Measurements from ENCODE around the gene CASQ2.

CASQ2 gene

GRCh38 chr1:115796036-115796435, 27.5 kb upstream of the CASQ2 start:
- H3K4me3 ChIP-seq (replicated peaks; ENCODE audit: low read depth, low read length), result no peak overlapping the region
- TF ChIP-seq CTCF (IDR thresholded peaks at IDR 0.05; ENCODE audit: low read depth, low read length, missing control alignments), result no peak
- DNase-seq (ENCODE audit: extremely low read depth, low read depth), result no peak

DNA sequence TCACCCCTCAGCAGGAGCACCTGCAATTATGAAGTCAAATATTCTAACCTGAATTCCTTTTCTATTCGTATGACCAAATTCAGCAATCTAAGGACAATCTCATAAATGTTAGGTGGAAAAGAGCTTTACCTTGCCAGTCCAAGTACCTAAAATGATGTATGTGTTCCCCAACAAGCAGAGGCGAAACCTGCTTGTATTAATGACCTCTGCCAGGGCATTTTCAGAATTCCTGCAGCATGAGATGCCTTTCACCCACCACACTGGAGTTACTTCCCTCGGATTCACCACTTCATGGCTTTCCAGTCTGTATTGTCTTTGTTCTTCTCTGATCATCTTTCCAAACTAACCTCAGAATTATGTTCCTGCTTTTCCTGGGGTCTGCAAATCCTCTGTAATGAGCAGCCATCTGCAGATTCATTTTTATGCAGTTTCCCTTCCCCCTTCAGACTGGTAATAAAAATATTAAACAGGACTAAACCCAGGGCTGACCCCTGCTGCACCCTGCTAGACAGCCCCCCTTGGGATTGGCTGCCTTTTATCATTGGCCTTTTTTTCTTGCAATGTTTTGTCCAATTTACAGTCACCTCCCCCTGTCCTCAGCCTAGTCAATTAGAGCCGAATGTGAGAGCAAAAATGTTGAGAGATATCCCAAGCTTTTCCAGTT, 26.6 kb upstream of the CASQ2 start:
- TF ChIP-seq CTCF (IDR thresholded peaks at IDR 0.05; ENCODE audit: low read depth, low read length, missing control alignments), result no peak
- H3K4me3 ChIP-seq (replicated peaks; ENCODE audit: low read depth, low read length), result no peak overlapping the region
- no peak for DNase-seq (ENCODE audit: extremely low read depth, low read depth)

DNA sequence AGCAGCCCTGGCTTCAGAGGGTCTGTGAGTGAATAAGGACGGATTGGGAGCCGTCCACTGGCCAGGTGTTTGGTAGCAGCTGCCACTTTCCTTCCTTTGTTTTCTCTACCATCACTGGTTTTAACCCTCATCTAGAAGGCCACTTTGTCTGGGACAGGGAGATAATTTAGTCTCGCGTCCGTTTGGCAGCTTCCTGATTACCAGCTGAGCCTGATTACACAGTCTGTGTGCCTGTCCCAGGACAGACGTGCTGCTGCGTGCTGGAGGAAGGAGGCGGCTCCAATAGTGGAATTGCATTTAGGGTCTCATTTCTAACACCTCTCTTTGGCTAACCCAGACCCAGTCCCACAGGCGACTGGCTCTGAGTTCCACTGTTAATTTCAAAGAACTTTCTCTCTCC, 24.6 kb upstream of the CASQ2 start:
- DNase-seq (ENCODE audit: extremely low read depth, low read depth), result no peak
- H3K4me3 ChIP-seq (replicated peaks; ENCODE audit: low read depth, low read length), result no peak overlapping the region

DNA sequence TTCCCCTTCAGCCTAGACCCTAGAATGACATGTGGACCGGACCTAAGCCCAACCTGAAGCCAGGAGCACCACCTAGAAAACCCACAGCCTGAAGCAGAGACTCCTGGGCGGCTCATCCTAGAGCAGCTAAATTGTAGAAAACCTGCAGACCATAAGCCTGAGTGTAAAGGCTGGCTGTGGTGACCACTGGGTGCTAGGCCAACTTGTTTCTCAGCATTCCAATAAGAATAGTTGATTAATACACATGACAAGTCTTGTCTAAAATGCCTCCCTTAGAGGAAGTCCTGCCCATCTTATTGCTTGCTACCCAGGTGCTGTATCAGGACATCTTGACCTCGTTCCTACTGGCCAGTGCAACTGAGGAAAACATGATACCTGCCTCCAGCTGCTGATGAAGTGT, 23.3 kb upstream of the CASQ2 start:
- no peak for TF ChIP-seq CTCF (IDR thresholded peaks at IDR 0.05; ENCODE audit: low read depth, low read length, missing control alignments)
- H3K4me3 ChIP-seq (replicated peaks; ENCODE audit: low read depth, low read length), result no peak overlapping the region
- DNase-seq (ENCODE audit: extremely low read depth, low read depth), result no peak

More for the DNA sequence above, 24.6 kb upstream of the CASQ2 start:
- no peak for TF ChIP-seq CTCF (IDR thresholded peaks at IDR 0.05; ENCODE audit: low read depth, low read length, missing control alignments)

DNA sequence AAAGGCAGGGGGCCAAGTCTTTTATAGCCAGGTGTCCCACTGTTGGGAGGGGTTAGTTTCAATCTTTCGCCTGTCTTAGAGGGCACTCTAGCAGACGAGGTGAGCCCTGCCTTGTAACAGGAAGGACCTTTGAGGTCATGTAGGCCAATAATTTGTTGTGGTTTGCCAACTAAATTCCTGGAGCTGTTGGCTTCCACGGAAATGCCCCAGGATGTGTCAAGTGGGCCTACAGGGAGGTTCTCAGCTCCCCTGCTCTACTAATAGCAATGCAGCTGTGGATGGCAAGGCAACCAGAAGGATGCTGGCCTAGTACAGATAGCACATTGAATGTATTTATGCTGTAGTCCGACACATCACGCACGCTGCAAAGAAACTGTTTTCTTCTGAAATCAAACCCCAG, 22.3 kb upstream of the CASQ2 start:
- no peak overlapping the region for H3K4me3 ChIP-seq (replicated peaks; ENCODE audit: low read depth, low read length)
- no peak for TF ChIP-seq CTCF (IDR thresholded peaks at IDR 0.05; ENCODE audit: low read depth, low read length, missing control alignments)
- DNase-seq (ENCODE audit: extremely low read depth, low read depth), result no peak

- no peak for DNase-seq (ENCODE audit: extremely low read depth, low read depth)
- no peak for TF ChIP-seq CTCF (IDR thresholded peaks at IDR 0.05; ENCODE audit: low read depth, low read length, missing control alignments)
- no peak overlapping the region for H3K4me3 ChIP-seq (replicated peaks; ENCODE audit: low read depth, low read length)
Observed at GRCh38 chr1:115790356-115790755, 21.8 kb upstream of the CASQ2 start.

GRCh38 chr1:115783311-115783710, 14.8 kb upstream of the CASQ2 start:
- no peak for DNase-seq (ENCODE audit: extremely low read depth, low read depth)
- TF ChIP-seq CTCF (IDR thresholded peaks at IDR 0.05; ENCODE audit: low read depth, low read length, missing control alignments), result no peak
- no peak overlapping the region for H3K4me3 ChIP-seq (replicated peaks; ENCODE audit: low read depth, low read length)
